HG02678 (cell line): Measurements from ENCODE around the gene PLB1.

Experiments
- ATAC-seq: cut with Tn5 transposase; IDR thresholded peaks from one replicate; pipeline ENCODE4 v1.9.1; 2021; ENCODE audit warnings: mild to moderate bottlenecking, moderate library complexity; ENCODE audit not compliant: unreplicated experiment

Gene PLB1

DNA sequence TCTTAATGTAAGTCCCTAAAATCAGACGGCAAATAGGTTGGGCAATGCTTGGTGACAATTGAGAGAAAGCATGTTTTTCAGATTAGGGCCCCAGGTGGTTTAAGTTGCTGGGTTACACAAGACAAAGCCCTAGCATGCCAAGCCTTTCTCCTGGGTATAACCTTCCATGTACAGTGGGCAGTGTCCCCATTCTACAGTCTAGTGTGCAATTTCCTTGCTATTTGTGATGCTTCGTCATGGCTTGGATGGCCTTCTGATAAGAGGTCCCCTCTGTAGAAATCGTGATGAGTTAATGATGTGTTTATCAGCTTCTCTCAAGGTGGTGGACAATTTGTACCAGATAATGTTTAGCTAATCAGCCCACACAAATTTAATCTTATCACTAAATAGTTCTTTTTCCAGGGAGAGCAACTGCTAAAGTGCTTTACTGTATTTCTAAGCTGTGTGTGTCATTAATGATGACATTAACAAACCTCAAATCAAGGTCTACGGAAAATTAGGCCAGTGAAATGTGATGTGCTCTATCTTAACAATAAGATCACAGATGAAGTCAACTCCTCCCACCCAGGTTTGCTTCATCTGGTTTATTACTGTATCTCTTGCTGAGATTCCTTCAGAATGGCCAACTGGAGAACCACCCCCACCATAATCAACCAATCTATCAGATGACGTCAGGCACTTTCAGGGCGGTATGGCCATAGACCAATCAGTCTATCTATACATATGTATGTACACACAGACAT is 61.7 kb downstream of the PLB1 start:
- no peak for ATAC-seq

DNA sequence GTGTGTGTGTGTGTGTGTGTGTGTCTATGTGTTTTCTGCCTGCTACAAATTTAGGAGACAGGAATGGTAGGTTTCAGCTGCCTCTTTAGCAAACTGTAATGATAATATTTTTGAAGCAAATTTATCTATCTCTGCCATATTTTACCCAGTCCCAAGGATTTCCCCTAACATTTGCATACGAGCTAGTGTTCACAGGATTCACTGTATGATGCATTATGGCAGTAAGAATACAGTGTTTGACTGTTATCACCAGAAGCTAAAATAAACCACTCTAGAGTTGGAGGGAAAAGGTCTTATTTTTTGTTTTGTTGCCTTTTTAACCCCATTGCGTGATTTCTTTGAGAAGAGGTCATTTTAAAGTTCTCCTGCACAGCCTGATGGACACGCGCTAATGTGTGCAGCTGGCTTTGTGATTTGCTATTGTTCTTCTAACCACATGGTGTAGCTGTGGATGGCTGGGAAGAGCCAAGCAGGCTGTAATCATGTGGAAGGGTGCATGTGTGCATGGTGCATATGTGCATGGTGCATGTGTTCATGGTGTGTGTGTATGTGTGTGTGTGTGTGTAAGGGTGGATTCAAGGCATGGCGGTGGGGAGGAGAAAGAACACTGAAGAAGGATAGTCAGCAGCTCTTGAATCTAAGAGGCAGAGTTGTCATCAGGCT is 62.4 kb downstream of the PLB1 start:
- ATAC-seq: no peak

DNA sequence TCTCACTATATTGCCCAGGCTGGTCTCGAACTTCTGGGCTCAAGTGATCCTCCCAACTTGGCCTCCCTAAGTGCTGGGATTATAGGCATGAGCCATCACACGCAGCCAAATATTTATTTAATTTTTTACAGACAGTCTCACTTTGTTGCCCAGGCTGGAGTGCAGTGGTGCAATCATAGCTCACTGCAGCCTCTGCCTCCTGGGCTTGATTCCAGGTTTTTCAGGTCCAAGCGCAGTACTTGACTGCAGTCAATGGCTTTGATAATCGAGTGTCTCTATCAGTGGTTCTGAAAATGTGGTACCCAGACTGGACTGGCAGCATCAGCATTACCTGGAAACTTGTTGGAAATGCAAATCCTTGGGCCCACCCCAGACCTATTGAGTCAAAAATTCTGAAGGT is 63.1 kb downstream of the PLB1 start:
- no peak for ATAC-seq

DNA sequence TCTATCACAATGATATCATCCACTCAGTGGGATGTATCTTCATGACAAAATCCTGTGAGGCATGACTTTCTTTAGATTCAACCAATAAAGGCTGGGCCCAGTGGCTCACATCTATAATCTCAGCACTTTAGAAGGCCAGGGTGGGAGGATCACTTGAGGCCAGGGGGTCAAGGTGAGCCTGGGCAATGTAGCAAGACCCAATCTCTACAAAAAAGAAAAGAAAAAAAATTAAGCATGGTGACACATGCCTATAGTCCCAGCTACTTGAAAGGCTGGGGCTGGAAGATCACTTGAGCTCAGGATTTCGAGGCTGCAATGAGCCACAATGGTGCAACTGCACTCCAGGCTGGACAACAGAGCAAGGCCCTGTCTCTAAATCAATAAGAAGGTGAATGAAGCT is 68.0 kb downstream of the PLB1 start:
- ATAC-seq: no peak

DNA sequence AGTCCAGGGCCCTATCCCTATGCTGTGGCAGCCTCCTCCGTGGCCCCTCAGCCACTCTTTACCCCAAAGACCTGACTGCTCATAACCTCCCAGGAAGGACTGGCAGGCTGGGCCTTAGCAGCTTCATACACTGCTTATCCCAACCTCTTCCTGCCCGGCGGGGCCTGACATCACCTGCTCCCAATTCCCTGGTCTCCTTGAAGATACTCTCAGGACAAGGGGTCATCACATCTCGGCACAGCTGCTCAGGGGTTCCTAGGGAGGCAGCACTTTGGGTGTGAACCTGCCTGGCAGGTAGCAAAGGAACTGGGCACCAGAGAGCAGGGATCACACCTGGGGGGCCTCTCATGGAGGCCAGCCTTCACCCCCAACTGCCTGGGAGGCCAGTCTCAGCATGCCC is 68.5 kb downstream of the PLB1 start:
- ATAC-seq: no peak

DNA sequence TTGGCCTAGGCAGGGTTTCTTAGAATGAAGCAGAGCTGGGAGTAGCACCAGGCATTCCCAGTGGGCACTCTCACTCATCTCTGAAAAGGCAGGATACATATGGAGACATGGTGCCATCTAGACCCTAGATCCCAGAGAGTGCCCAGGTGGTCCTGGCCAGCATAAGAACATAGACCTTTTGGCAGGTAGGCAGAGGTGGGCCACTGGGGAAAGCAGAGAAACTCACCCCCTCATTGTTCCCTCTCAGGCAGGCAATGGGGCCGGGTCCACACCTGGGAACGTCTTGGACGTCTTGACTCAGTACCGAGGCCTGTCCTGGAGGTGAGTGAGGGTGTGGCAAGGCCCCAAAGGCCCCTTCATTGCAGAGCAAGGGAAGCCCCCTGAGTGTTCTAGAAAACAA is 69.2 kb downstream of the PLB1 start:
- no peak for ATAC-seq

DNA sequence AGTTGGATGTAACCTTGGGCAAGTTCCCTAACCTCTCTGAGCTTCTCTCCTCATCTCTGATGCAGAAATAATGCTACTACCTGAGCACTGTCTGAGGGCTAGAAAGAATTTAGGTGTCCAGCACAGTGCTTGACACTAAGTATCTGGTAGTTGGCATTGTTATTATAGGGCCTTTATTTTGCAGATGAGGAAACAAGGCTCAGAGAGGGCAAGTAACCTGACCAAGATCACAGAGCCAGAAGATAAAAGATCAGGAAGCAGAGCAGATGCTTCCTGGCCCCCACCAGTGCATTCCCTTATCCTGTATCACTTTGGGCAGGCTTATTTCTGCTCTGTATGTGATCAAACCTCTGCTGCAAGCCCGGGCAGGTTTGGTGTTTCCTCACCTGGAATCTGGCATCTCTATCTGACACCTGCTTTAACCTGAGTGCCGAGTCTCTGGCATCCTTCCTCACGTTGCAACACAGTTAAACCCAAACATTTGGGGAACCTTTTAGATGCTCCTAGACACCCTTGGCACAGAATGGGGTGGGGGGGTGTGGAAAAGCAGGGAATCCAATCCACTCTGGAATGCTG is 69.9 kb downstream of the PLB1 start:
- ATAC-seq: no peak

DNA sequence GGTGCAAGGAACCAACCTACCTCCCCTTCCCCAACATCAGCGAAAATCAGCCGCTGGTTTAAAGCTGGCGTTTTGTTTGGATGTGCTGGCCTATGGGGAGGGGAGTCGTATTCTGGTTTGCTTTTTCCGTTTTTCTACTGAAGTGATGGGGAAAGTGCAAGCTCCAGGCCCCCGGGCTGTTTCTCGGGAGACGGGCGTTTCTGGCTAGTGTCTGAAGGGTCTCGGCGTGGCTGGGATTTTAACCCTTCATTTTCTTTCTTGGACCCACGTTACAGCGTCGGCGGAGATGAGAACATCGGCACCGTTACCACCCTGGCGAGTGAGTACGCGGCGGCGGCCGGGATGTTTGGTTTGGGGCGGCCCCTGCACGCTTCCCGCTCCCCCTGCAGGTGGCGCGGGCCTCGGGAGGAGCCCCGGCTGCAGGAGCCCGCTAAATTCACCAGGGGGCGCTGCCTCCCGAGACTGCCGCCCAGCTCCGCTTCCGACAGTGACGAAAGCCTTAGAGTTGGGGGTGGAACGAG is 70.7 kb downstream of the PLB1 start:
- peak; percentile 97 for ATAC-seq

DNA sequence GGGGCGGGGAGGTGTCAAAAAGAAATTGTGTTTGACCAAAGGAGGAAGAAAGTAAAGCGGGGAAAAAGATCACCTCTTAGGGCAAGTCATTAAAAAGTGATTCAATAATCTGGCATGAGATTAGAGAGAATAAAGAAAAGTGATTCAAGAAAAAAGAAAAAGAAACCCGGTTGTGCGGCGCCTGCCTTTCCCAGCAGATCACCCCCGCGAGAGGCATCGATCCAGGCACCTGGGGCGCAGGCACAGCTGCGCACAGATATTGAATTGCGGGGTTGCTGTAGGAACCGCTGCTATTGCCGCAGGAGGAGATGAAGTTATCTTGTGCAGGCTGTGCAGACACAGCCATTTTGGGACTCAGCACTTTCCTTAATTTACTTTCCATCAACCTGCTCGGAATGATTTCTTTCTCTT is 71.2 kb downstream of the PLB1 start:
- no peak for ATAC-seq

DNA sequence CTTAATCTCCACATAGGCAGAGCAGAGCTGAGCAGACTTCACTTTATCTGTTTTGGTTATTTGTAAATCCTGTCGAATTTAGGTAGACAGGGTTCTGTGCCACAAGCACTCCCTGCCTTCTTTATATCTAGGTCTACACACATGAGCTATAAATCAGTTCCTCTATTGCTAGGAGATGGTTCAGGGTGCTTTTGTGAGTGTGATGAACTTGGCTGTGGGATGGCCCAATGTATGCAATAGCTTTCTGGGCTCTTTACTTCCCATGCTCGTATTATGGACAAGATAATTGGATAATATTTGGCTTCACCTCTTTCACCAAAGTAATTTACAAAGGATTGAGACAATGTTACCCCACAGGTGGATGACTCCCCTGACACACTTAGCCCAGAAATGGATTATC is 72.2 kb downstream of the PLB1 start:
- ATAC-seq: no peak

DNA sequence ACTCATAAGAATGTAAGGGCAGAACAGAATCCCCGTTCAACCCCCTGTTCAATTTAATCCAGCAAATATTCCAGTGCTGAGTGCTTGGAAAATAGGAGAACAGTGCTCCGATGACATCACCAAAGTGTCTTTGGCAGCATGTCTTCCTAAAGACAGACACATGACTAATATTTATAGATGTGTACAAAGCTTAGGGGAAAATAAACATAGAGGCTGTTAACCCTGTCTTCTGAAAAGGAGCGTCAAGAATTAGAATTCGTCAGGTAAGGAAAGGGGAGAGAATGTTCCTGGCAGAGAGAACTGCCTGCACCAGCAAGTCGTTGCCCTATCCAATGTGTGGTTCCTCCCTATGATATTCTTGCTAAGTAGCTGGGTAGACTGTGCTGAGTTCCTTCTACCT is 72.7 kb downstream of the PLB1 start:
- no peak for ATAC-seq

DNA sequence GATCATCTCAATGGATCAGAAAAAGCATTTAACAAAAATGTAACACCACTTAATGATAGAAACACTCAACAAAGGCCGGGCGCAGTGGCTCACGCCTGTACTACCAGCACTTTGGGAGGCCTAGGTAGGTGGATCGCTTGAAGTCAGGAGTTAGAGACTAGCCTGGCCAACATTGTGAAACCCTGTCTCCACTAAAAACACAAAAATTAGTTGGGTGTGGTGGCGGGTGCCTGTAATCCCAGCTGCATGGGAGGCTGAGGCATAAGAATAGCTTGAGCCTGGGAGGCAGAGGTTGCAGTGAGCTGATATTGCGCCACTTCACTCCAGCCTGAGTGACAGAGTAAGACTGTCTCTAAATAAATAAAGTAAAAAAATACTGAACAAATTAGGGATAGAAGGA is 74.6 kb downstream of the PLB1 start:
- ATAC-seq: no peak

DNA sequence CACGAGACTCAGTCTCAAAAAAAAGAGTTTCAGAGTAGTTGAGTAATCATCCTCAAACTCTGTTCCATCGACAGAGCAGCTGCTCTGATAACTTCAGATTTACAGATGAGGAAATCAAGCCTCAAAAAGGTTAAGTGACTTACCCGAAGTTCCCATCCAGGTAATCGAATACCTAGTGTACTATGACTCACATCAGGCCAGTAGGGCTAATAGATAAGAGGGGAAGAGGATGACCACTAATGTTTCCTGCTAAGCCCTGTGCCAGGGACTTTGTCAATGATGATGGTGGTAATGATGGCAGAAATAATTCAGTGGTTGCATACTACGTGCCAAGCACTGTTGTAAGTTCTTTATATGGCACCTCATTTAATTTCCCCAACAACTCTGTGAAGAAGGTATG is 80.9 kb downstream of the PLB1 start:
- no peak for ATAC-seq

DNA sequence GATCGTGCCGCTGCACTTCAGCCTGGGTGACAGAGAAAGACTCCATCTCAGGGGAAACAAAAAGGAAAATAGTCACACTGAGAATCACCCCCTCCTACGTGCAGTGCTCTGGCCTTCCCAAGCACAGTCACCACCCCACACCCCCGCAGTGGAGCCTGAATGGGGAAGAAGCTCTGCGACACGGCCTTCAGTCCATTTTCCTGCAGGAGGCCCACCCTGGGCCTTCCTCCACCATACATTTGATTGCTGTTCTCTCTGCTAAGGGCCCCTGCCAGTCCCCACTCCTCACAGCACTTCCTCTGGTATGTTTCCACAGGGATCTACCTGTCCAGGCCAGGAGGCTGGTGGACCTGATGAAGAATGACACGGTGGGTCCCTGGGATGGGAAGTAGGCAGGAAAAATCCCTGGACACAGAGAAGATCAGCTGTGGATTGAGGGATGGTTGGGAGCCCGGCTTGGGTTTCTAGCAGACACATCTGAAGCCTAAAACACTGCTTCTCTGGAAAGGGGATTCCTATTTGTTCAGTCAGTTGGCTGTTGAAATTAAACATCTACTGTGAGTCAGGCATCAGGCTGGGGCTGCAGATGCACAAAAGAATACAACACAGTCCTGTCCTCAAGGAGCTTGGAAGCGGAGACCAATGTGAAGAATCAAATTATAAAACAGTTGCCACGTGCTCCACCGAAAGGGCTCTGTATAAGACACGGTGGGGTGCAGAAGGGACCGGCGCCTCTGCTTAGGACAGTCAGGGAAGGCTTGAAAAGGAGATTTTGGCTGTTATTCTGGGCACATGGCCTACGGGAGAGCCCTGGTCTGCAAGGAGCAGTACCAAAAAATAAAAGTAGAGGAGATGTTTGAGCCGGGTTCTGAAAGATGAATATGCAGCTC is 82.2 kb downstream of the PLB1 start:
- no peak for ATAC-seq

DNA sequence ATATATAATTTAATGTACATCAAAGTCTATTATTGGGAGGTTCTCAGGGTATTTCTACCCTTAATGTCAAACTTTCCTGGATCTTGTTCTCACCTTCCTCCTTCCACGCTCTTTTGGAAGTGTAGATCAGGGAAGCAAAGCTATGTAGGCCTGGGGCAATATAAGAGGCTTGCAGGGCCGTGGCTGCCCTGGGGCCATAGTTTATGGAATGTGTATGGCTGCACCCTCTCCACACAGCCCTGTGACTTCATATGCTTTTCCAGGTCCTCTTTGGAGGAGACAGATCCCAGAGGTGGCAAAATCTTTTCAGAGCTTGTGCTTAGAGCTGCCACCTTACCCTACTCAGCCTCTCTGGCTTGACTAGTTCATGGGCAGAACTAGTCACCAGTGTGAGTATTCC is 82.9 kb downstream of the PLB1 start:
- ATAC-seq: no peak

DNA sequence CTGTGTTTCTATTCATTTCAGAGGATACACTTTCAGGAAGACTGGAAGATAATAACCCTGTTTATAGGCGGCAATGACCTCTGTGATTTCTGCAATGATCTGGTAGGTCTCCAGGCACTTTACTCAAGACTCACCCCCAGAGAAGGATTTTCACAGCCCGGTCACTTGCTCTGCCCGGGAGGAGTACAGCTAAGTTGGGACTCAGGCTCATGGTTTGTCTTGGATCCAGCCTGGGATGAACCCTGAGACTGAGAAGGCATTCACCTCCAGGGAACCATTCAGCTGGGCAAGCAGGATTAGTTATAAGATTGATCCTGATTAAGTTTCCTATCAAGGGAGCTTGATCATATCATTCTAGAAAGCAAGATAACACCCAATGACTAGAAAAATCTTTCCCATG is 83.7 kb downstream of the PLB1 start:
- no peak for ATAC-seq

DNA sequence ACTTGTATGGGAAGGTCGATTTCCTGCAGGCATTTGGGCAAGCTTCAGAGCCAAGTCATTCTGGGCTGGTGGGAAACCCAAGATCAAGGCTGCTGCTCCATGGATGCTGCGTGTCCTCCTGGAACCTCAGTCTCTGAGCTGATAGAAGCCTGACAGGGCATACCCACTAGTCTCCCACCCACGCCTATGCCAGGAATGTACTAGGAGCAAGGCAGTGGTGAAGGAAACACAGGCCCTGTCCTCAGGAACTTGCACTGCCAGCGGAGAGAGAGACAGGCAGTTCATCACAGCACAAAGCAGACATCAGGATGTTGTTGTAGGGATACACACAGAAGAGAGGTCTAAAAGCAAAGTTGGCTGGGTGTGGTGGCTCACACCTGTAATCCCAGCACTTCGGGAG is 84.2 kb downstream of the PLB1 start:
- no peak for ATAC-seq

DNA sequence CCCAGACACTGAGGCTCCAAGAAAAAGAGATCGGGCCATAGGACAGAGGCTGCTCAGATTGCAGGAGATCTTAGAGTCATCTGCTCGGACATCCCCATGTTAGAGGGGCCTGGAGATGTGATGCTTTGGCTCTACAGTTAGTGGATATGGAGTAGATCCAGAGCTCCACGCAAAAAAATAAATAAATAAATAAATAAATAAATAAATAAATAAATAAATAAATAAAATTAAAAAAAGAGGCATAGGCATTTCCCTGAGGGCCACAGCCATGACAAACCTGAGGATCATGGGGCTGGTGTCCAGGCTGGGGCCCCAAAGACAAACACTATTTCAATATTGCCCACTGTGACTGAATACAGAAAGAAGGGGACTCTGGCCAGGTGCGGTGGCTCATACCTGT is 85.5 kb downstream of the PLB1 start:
- ATAC-seq: no peak

DNA sequence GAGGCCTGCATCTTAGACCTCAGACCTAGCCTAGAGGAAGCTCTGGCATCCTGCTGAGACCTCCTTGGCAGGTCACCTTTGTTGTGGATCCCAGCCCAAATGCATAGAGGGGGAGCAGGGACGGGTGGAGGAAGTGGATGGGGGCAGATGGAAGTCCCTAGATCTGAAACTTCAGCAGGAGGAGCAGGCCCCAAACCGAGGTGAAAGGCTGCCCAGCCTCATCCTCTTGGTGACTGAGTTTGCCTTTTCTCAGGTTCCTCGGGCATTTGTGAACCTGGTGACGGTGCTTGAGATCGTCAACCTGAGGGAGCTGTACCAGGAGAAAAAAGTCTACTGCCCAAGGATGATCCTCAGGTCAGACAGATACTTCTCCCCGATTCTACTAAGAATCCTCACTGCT is 86.3 kb downstream of the PLB1 start:
- no peak for ATAC-seq

DNA sequence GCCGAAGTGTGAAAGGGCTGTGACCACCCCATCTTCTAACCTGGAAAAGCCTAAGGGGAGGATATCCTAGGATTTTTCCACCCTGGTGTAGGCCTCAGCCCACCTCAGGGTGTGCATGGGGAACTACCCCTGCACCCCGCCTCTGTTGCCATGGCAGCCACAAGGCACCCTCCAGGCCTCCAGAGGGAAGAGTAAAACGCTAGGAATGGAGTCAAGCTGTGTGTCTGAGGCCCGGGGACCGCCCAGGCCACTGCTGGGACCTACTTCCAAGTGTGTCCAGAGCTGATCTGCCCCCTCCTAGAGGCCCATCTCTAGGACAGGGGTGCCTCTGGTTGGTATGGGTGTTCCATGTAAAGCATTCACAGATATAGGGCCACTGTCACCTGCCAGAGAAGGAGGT is 86.7 kb downstream of the PLB1 start:
- ATAC-seq: no peak

DNA sequence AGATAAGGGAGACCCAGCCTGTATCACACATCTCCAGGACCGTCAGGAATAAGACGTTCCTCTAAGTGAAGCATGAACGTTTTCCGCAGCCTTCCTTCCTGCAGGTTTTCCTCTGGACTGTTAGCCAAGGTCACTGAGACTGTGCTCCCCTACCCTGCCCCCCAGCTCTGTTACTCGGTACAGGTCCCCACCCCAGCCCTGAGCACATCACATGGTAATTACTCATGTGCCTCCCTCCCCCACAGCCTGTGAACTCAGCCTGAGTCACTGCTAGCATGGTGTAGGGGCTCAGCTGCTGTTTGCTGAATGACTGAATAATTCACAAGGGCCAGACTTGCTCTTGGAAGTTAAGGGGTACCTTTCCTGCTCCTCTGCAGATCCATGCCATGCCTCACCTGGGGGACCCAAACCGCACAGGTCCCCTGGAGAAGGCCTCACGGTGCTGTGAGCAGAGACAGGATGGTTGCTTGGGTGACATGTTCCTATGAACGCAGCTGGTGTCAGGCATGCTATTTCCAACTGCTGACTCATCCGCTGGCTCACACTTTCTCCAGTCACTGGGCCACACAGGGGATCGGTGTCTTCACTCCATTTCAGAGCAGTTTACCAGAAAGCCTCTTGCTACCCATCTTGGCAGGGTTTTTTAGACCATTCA is 88.2 kb downstream of the PLB1 start:
- ATAC-seq: no peak
